GM18507 (cell line): Measurements from ENCODE around the gene POPDC3.

Experiments
- DNase-seq: peaks from one replicate; pipeline ENCODE4 v3.0.0; 2011; ENCODE audit warnings: low read depth; ENCODE audit not compliant: insufficient read length; ENCODE audit errors: extremely low spot score
- FAIRE-seq: peaks from 2 replicates; lab custom pipeline; 2011; peaks lifted over from hg19 to GRCh38; lab: Jason Lieb, UNC

Gene POPDC3

GRCh38 chr6:105164418-105164817 lies 15.4 kb downstream of the POPDC3 start:
- DNase-seq (no peak), FAIRE-seq (no peak)

GRCh38 chr6:105163183-105163582 lies 16.6 kb downstream of the POPDC3 start:
- DNase-seq (no peak), FAIRE-seq (no peak)

DNA sequence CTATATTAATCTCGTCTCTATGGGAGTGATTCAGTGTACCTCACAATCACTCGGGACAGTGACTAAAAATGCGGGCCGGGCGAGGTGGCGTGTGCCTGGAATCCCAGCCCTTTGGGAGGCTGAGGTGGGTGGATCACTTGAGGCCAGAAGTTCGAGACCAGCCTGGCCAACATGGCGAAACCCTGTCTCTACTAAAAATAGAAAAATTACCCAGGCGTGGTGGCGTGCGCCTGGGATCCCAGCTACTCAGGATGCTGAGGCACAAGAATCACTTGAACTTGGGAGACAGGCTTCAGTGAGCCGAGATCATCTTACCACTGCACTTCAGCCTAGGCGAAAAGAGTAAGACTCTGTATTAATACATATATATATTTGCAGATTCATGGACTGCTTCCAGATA lies 17.4 kb downstream of the POPDC3 start:
- FAIRE-seq (no peak), DNase-seq (no peak)

DNA sequence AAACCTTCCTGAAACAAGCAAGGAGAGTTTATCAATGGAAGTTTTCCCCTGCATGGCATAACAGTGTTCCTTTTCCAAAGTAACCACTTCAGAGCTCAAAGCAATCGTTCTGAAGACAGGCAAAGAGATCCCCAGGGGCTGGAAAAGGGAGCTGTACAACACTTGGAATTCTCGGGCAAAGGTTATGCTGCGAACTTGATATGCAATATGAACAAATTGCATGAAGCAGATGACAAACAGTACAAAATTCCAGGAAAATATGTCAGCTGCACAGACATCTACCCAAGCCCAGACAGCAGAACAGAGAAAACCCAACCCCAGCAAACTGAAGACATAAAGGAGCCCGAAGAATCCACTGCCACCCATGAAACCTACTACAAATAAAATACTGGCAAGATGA lies 18.4 kb downstream of the POPDC3 start:
- FAIRE-seq (no peak), DNase-seq (no peak)

DNA sequence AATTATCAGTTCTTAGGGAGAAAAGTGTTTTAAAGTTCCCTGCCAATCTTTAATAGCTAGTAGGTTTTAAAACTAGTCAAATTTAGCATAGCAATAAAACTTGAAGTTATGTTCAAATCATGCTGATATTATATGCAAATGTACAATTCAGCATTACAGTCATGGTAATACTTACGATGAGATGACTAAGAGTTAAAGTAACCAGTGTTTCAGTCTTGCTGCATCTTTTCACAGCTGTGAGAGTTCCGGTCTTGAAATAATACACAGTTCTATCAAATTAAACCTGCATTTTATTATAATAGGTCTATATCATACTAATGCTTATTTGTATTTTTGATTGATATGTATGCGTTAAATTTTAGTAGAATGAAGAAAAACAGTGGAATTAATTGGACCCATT lies 26.1 kb downstream of the POPDC3 start:
- DNase-seq (no peak), FAIRE-seq (no peak)

GRCh38 chr6:105152880-105153279 lies 26.9 kb downstream of the POPDC3 start:
- DNase-seq = no peak

DNA sequence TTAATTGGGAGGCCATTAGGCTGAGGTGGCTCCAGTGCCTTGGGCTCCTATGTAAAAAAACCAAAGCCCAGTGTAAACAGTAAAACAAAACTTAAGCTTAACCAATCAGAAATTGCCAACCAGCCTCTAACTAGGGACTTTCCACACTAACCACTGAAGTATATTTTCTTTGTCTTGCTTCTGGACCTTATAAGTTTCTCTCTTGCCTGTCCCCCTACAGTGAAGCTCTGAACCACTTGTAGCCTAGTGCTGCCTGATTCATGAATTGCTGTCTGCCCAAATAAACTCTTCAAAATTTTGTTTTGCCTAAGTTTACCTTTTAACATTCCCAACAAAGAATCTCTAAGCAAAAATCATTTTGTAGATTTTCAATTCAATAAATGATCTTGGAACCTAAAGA lies 28.2 kb downstream of the POPDC3 start:
- no peak for FAIRE-seq

More at GRCh38 chr6:105152880-105153279, 26.9 kb downstream of the POPDC3 start:
- no peak for FAIRE-seq

GRCh38 chr6:105138141-105138540 lies 41.7 kb downstream of the POPDC3 start:
- DNase-seq = no peak
- FAIRE-seq = no peak

More for the DNA sequence above, 28.2 kb downstream of the POPDC3 start:
- DNase-seq = no peak

- DNase-seq (no peak), FAIRE-seq (no peak)
These were observed 42.4 kb downstream of the POPDC3 start for GRCh38 chr6:105137388-105137787.

GRCh38 chr6:105136431-105137350 lies 43.1 kb downstream of the POPDC3 start:
- DNase-seq = peak; percentile 14
- FAIRE-seq = no peak

GRCh38 chr6:105135907-105136430 lies 43.8 kb downstream of the POPDC3 start:
- DNase-seq = no peak
- FAIRE-seq = no peak

DNA sequence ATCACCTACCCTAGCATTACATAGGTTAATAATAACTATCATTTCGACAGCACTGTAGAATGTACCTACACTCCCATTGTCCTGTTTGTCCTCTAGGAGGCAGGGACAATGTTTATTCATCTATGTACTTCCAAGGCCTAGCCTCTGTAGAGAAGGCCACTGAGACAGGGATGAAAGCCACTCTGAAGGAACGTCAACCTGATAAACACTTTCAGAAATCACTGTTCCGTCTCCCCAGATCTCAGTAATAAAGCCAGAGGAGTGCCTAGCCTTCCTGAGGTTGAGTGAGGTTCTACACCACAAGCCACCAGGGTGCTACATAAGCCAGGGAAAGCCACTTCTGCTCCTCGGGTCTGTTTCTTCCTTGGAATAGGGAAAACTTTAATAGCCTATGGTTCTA lies 44.8 kb downstream of the POPDC3 start:
- DNase-seq = no peak
- no peak for FAIRE-seq

DNA sequence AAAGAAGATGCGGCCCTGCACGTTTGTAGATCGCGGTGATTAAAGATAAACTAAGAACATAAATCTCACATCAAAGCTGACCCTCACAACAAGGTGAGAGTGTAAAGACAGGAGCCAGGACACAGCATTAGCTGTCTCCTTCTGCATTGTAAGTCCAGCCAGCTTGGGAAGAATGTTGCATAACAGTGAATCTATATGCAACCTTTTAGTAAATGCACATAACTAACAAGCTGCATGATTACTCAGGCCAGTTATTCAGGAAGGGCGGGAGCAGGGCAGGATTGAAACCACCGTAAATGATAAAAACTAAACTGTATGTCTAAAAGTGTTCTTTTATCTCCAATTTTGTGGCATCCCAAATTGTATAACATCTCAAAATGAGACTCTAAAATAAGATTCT lies 57.1 kb downstream of the POPDC3 start:
- FAIRE-seq (no peak), DNase-seq (no peak)

DNA sequence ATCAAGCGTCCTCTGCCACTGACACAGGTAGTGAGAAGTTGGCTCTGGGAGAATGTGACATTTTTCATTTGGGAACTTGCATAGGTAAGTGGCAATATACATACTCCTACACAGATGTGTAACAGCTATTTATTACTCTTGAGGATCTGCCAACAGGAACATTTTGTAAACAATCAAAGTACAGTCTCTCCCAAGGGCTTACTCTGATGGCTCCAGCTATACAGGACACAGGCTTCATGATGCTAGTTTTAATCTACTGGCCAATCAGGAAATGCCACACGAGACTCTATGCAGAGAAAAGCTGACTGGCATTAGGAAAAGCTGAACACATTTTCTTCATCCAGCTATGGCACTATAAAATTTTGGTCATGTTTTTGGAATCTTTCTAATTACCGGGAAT lies 57.8 kb downstream of the POPDC3 start:
- FAIRE-seq (no peak), DNase-seq (no peak)

DNA sequence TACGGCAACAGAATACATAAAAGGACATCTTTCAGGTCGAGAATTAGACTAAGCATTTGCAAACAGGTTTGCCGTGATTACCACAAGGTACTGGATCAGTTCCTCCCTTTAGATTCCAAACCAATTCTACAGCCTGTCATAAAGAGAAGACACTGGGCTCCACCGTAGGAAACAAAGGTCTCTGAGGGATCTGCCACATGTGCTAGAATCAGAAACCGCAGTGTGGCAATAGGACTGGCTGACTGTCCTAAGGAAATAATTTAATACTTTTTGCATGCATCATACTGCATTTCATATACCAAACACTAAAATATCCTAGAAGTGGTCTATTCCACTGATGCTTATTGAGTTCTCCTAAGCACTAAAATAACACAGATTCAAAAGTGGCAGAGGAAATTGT lies 59.2 kb downstream of the POPDC3 start:
- no peak for FAIRE-seq
- DNase-seq = no peak

GRCh38 chr6:105116150-105116549 lies 63.7 kb downstream of the POPDC3 start:
- FAIRE-seq (no peak), DNase-seq (no peak)

- FAIRE-seq (no peak), DNase-seq (no peak)
These were observed 66.4 kb downstream of the POPDC3 start for GRCh38 chr6:105113422-105113821.

- FAIRE-seq (no peak), DNase-seq (no peak)
These were observed 67.2 kb downstream of the POPDC3 start for GRCh38 chr6:105112577-105112976.

DNA sequence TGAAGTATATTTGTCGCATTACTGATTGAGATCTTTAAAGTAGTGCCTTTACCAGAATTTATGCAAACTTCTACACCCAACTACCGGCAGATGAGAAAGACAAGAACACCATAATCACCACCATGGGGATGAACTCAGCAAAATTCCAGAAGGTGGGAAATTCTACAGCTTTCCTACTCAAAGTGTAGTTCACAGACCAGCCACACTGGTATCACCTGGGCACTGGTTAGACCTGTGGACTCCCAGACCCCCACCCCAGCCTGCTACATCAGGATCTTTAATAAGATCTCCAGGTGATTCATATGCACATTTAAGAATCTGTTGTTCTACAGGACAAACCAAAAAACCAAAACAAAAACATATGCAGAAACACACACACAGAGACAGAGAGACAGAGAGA lies 67.9 kb downstream of the POPDC3 start:
- DNase-seq (no peak), FAIRE-seq (no peak)

DNA sequence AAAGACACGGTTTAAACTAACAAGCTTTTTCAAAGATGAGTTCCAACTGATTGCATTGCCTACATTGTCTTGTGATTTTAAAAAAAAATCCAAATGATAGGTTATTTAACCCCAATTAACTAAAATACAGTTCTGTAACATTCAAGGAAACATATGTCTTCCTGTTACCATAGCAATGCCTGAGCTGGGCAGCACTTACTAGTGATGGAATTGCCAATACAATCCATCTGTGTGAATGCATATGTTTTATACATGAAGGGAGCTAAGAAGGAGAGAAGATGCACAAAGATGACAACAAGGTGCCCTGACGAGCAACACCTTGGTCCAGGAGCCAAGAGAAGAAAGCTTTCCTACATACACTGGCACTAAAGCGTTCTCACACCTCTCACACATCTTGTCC lies 68.7 kb downstream of the POPDC3 start:
- no peak for DNase-seq
- FAIRE-seq = no peak
